Tibial nerve (tissue), 4 donors: ENCODE data around the gene RGS3. TPM values are rescaled to one million over a fixed set of nuclear protein-coding genes. Genes with fewer than 3 reads are reported as not detected.

ENCODE experiments used
- DNase-seq, 2 donors: peaks; one replicate each; pipeline ENCODE4 v3.0.0-alpha.2; 2019; ENCODE audit warnings: low spot score in 2 of 2
- H3K27ac ChIP-seq, 4 donors: fragments of 200-600 bp; sonication (generic) in 3 of 4; one replicate each; pipeline ENCODE4 v1.5.1; 2017 to 2019; ENCODE audit warnings: mild to moderate bottlenecking in 1 of 4
- H3K27me3 ChIP-seq, 2 donors: fragments of 200-600 bp; sonication (generic) in 1 of 2; one replicate each; pipeline versions ENCODE4 v1.5.1 to v1.6.0; 2017 to 2019
- H3K36me3 ChIP-seq, 3 donors: fragments of 200-600 bp; sonication (generic); one replicate each; pipeline ENCODE4 v1.5.1; 2018 to 2019
- H3K4me1 ChIP-seq, 4 donors: fragments of 200-600 bp; sonication (generic) in 3 of 4; one replicate each; pipeline ENCODE4 v1.5.1; 2017 to 2019
- H3K4me3 ChIP-seq, 4 donors: fragments of 200-600 bp; sonication (generic) in 3 of 4; one replicate each; pipeline ENCODE4 v1.5.1; 2017 to 2019; ENCODE audit warnings: mild to moderate bottlenecking in 1 of 4, moderate library complexity in 1 of 4
- H3K9me3 ChIP-seq, 4 donors: fragments of 200-600 bp; sonication (generic) in 3 of 4; one replicate each; pipeline ENCODE4 v1.5.1; 2017 to 2019
- EP300 ChIP-seq, 2 donors: sonication (generic); formaldehyde crosslinking; IDR thresholded peaks; one replicate each; pipeline ENCODE4 v1.6.1; 2017; ENCODE audit warnings: antibody characterized with exemption in 2 of 2, mild to moderate bottlenecking in 1 of 2
- POLR2A ChIP-seq, 2 donors: fragments of 450-650 bp; IDR thresholded peaks; one replicate each; pipeline ENCODE4 v1.6.1; 2017; ENCODE audit warnings: antibody characterized with exemption in 2 of 2, mild to moderate bottlenecking in 2 of 2, moderate library complexity in 2 of 2
- WGBS, 2 donors: methylation state at CpG; one replicate each; pipeline ENCODE4 v1.1.5; 2018; 5-methylcytosine and 5-hydroxymethylcytosine counted together
- total RNA-seq, 4 donors: library from RNA; depleted of rRNA; stranded (reverse); fragments of >200 nt; gene quantifications; one replicate each; pipeline ENCODE4 v1.1.0, GENCODE V29; 2016
- TF ChIP-seq, protein P1 (sequence below), 5 experiments: fragments of 200-600 bp in 3 of 5; fragments of 450-650 bp in 2 of 5; sonication (generic) in 3 of 5; IDR thresholded peaks; one replicate each; pipeline ENCODE4 v1.5.1; 2016 to 2019; ENCODE audit warnings: antibody characterized with exemption in 5 of 5, mild to moderate bottlenecking in 3 of 5, moderate library complexity in 2 of 5

The RGS3 gene
- total RNA-seq, 4 donors from 2014 or later, result 18.0 to 45.9 (median 35.2) TPM

DNA sequence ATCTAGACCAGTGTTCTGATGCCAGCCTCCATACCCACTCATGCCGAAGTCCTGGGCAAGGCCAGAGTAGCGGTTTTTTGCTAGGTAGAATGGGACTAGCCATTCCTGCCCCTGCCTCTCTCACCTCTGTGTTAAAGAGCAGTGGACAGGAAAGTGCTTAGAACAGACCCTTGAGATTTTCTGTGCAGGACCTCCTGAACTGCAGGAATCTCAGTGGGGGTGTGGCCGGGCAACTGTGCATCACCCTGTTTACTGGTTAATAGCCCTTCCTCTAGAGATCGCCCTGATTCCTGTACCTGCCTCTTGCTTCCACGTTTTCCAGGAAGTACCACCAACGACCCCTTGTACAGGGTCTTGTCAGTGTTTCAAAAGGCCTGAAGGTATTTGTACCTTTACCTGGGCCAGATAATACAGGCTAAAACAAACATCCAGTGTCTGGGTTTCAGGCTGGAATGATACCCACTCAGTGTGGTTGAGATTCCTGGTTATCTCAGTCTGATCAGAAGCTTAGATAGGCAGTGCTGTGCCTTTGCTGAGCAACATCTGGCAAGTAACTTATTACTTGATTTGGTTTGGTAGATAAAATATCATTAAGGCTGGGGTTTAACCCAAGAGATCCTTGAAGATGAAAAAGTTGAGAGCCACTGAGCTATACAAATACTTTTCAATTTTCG is 65.9 kb downstream of the RGS3 start:
- H3K4me3 ChIP-seq, result no peak overlapping the region
- 75 to 91% methylated on average over 7 of the region's 7 CpGs for WGBS, 2 donors
- TF ChIP-seq POLR2A (IDR thresholded peaks at IDR 0.05), result no peak
- TF ChIP-seq, protein P1, sequence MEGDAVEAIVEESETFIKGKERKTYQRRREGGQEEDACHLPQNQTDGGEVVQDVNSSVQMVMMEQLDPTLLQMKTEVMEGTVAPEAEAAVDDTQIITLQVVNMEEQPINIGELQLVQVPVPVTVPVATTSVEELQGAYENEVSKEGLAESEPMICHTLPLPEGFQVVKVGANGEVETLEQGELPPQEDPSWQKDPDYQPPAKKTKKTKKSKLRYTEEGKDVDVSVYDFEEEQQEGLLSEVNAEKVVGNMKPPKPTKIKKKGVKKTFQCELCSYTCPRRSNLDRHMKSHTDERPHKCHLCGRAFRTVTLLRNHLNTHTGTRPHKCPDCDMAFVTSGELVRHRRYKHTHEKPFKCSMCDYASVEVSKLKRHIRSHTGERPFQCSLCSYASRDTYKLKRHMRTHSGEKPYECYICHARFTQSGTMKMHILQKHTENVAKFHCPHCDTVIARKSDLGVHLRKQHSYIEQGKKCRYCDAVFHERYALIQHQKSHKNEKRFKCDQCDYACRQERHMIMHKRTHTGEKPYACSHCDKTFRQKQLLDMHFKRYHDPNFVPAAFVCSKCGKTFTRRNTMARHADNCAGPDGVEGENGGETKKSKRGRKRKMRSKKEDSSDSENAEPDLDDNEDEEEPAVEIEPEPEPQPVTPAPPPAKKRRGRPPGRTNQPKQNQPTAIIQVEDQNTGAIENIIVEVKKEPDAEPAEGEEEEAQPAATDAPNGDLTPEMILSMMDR (IDR thresholded peaks at IDR 0.05), result no peak
- no peaks in the 10 kb centered on the region for H3K9me3 ChIP-seq
- DNase-seq, result no peak
- no peak overlapping the region for H3K27ac ChIP-seq
- no peaks in the 10 kb centered on the region for H3K36me3 ChIP-seq
- H3K27me3 ChIP-seq, result no peaks in the 10 kb centered on the region
- H3K4me1 ChIP-seq, result peaks cover 0 to 13% (median 9%) of the 10 kb centered on the region in 4 donors

DNA sequence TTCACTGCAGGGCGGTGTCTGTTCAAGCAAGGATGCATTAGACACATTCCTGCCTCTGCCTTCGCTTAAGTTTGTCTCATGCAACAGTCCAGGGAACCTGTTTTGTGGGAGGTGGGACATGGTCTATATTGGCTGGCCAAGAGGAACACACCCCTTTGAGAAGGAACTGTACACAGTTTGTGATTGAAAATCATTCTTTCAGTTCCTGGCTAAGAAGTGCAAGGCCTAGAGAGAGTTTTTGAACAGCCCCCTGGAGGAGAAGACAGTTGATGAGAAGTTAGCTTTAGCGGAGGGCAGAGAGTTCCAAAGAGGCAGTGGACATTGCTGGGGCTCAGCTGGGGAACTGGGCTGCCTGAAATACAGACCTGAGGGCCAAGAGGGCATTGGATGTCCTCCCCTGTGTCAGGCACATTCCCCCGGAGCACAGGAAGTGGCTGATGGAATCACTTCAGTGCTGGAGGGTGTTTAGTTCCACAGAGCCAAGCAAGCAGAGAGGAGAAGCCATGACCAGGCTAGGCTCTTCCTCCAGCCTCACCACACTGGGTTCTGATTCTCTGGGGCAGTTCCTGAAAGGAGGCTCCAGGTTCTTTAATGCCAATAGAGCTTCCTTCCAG is 66.6 kb downstream of the RGS3 start:
- Histone ChIP-seq H3K27ac (no peak overlapping the region), H3K36me3 (no peaks in the 10 kb centered on the region), H3K27me3 (no peaks in the 10 kb centered on the region), H3K4me1 (peaks cover 0 to 6% (median 4%) of the 10 kb centered on the region in 4 donors), H3K4me3 (no peak overlapping the region), H3K9me3 (no peaks in the 10 kb centered on the region)
- 79 to 81% methylated on average over 4 of the region's 4 CpGs for WGBS, 2 donors
- TF ChIP-seq EP300 (IDR thresholded peaks at IDR 0.05), result no peak
- TF ChIP-seq, protein P1 (IDR thresholded peaks at IDR 0.05), result no peak
- no peak for TF ChIP-seq POLR2A (IDR thresholded peaks at IDR 0.05)
- no peak for DNase-seq

GRCh38 chr9:113530942-113531341 is 67.4 kb downstream of the RGS3 start:
- TF ChIP-seq, protein P1 (IDR thresholded peaks at IDR 0.05), result no peak
- TF ChIP-seq POLR2A (IDR thresholded peaks at IDR 0.05), result no peak
- Histone ChIP-seq H3K4me1 (peaks cover 0 to 7% (median 0%) of the 10 kb centered on the region in 4 donors), H3K9me3 (no peaks in the 10 kb centered on the region), H3K4me3 (no peak overlapping the region), H3K36me3 (no peaks in the 10 kb centered on the region), H3K27me3 (no peaks in the 10 kb centered on the region), H3K27ac (no peak overlapping the region)
- 93 to 100% methylated on average over 1 of the region's 1 CpG for WGBS, 2 donors
- DNase-seq, result no peak

GRCh38 chr9:113531919-113532808 is 68.6 kb downstream of the RGS3 start:
- TF ChIP-seq POLR2A (IDR thresholded peaks at IDR 0.05) (no peak), EP300 (IDR thresholded peaks at IDR 0.05) (no peak)
- TF ChIP-seq, protein P1 (IDR thresholded peaks at IDR 0.05), result no peak
- H3K4me3 ChIP-seq, result no peak overlapping the region
- peaks cover 0 to 20% (median 3%) of the 10 kb centered on the region in 4 donors for H3K4me1 ChIP-seq
- WGBS, 2 donors, result 89 to 92% methylated on average over 7 of the region's 7 CpGs
- H3K27me3 ChIP-seq, result no peaks in the 10 kb centered on the region
- no peaks in the 10 kb centered on the region for H3K36me3 ChIP-seq
- no peaks in the 10 kb centered on the region for H3K9me3 ChIP-seq
- no peak overlapping the region for H3K27ac ChIP-seq
- DNase-seq, result no peak

- Histone ChIP-seq H3K27ac (no peak overlapping the region), H3K9me3 (no peaks in the 10 kb centered on the region), H3K4me1 (peaks cover 0 to 26% (median 3%) of the 10 kb centered on the region in 4 donors), H3K36me3 (no peaks in the 10 kb centered on the region), H3K27me3 (no peaks in the 10 kb centered on the region), H3K4me3 (no peak overlapping the region)
- 88 to 98% methylated on average over 3 of the region's 3 CpGs for WGBS, 2 donors
- no peak for DNase-seq
- TF ChIP-seq POLR2A (IDR thresholded peaks at IDR 0.05), result no peak
- TF ChIP-seq EP300 (IDR thresholded peaks at IDR 0.05), result no peak
- TF ChIP-seq, protein P1 (IDR thresholded peaks at IDR 0.05), result no peak
Observed at GRCh38 chr9:113532809-113533190, 69.3 kb downstream of the RGS3 start.
